Endodermal cell (in vitro differentiated cells): ENCODE measurements around the gene HSPA9. TPM values are rescaled to one million over a fixed set of nuclear protein-coding genes. Genes with fewer than 3 reads are reported as not detected.
A peak's percentile ranks its signal among the peaks of the same experiment; 100 is the strongest.

Experiments used
- DNase-seq: peaks from one replicate; pipeline ENCODE4 v3.0.0-alpha.2; 2017
- H3K27ac ChIP-seq: 2 replicates; pipeline ENCODE4 v1.5.1; 2013; ENCODE audit warnings: mild to moderate bottlenecking, low read depth, low read length, moderate library complexity
- H3K27me3 ChIP-seq: 2 replicates; pipeline ENCODE4 v1.6.1; 2013; ENCODE audit warnings: mild to moderate bottlenecking, low read length, moderate library complexity; ENCODE audit not compliant: insufficient read depth, control insufficient read depth, poor library complexity, severe bottlenecking
- H3K36me3 ChIP-seq: 2 replicates; pipeline ENCODE4 v1.7.0; 2013; ENCODE audit warnings: mild to moderate bottlenecking, low read length, moderate library complexity; ENCODE audit not compliant: control insufficient read depth, insufficient read depth
- H3K4me1 ChIP-seq: one replicate; pipeline ENCODE4 v1.7.0; 2013; ENCODE audit warnings: low read length; ENCODE audit not compliant: control insufficient read depth, insufficient read depth
- H3K4me3 ChIP-seq: 2 replicates; pipeline ENCODE4 v1.5.1; 2013; ENCODE audit warnings: mild to moderate bottlenecking, low read length, moderate library complexity
- H3K9ac ChIP-seq: 2 replicates; pipeline ENCODE4 v1.6.1; 2013; ENCODE audit warnings: mild to moderate bottlenecking, low read length, moderate library complexity; ENCODE audit not compliant: poor library complexity, severe bottlenecking; ENCODE audit errors: extremely low read depth
- H3K9me3 ChIP-seq: 2 replicates; pipeline ENCODE4 v1.6.1; 2013; ENCODE audit warnings: mild to moderate bottlenecking, low read length, moderate library complexity; ENCODE audit not compliant: control insufficient read depth
- H3K27ac Mint-ChIP-seq: 2 replicates; pipeline ENCODE4 v1.8.0; 2020; ENCODE audit warnings: mixed read lengths
- H3K27me3 Mint-ChIP-seq: 2 replicates; pipeline ENCODE4 v1.8.0; 2021; ENCODE audit warnings: mild to moderate bottlenecking, mixed read lengths; ENCODE audit not compliant: insufficient read depth
- H3K36me3 Mint-ChIP-seq: 2 replicates; pipeline ENCODE4 v1.8.0; 2020; ENCODE audit warnings: low read depth, mixed read lengths
- H3K4me1 Mint-ChIP-seq: 2 replicates; pipeline ENCODE4 v1.8.0; 2020; ENCODE audit warnings: mixed read lengths
- H3K4me3 Mint-ChIP-seq: 2 replicates; pipeline ENCODE4 v1.8.0; 2020; ENCODE audit warnings: mild to moderate bottlenecking, moderate library complexity, mixed read lengths
- H3K9me3 Mint-ChIP-seq: 2 replicates; pipeline ENCODE4 v1.8.0; 2020; ENCODE audit warnings: mild to moderate bottlenecking, mixed read lengths
- CTCF ChIP-seq: fragments of 200-600 bp; sonication (generic); conservative IDR thresholded peaks from 2 replicates; pipeline ENCODE4 v1.5.0; 2021; ENCODE audit warnings: antibody characterized with exemption, mild to moderate bottlenecking
- WGBS, 2 experiments: methylation state at CpG; one replicate each; pipeline versions ENCODE4 v1.1.5 to v1.1.7; 2013; ENCODE audit warnings: missing lambda C conversion rate in 2 of 2, mixed read lengths in 1 of 2; ENCODE audit not compliant: insufficient coverage in 1 of 2, insufficient read length in 1 of 2; 5-methylcytosine and 5-hydroxymethylcytosine counted together
- total RNA-seq, 2 donors: library from RNA; stranded (reverse); fragmentation: NEBNext Ultra II Directional in 1 of 2; extraction: Animal tissue kit (Norgen Biotek cat#: 25700) in 1 of 2; gene quantifications; 2 replicates in 1 of 2; 3 replicates in 1 of 2; pipeline ENCODE4 v1.2.1, GENCODE V29; 2021

Gene HSPA9
- total RNA-seq, 2 donors from 2014 or later: 201 to 212 TPM

- H3K27ac ChIP-seq: no peak overlapping the region
- TF ChIP-seq CTCF: no peak
- Mint-ChIP-seq H3K4me1 (peaks cover 2% of the 10 kb centered on the region), H3K36me3 (peaks cover 82% of the 10 kb centered on the region), H3K27ac (no peak overlapping the region), H3K27me3 (no peaks in the 10 kb centered on the region), H3K9me3 (no peaks in the 10 kb centered on the region), H3K4me3 (no peak overlapping the region)
- no peaks in the 10 kb centered on the region for H3K27me3 ChIP-seq
- 91 to 94% methylated on average over 9 of the region's 9 CpGs for WGBS, 2 experiments
- no peak overlapping the region for H3K4me3 ChIP-seq
- H3K9ac ChIP-seq: no peak overlapping the region
- DNase-seq: no peak
- H3K9me3 ChIP-seq: no peaks in the 10 kb centered on the region
- no peaks in the 10 kb centered on the region for H3K4me1 ChIP-seq
- peaks cover 90% of the 10 kb centered on the region for H3K36me3 ChIP-seq
Measured at GRCh38 chr5:138564242-138564641, 11.0 kb downstream of the HSPA9 start.

- Mint-ChIP-seq H3K27me3 (no peaks in the 10 kb centered on the region), H3K4me3 (no peak overlapping the region), H3K9me3 (no peaks in the 10 kb centered on the region), H3K27ac (peak overlapping the region; percentile 35), H3K4me1 (peaks cover under 1% of the 10 kb centered on the region), H3K36me3 (peaks cover 82% of the 10 kb centered on the region)
- Histone ChIP-seq H3K4me1 (no peaks in the 10 kb centered on the region), H3K9me3 (no peaks in the 10 kb centered on the region), H3K4me3 (no peak overlapping the region), H3K27me3 (no peaks in the 10 kb centered on the region), H3K27ac (no peak overlapping the region), H3K9ac (no peak overlapping the region), H3K36me3 (peaks cover 90% of the 10 kb centered on the region)
- DNase-seq: no peak
- no peak for TF ChIP-seq CTCF
- WGBS, 2 experiments: 91 to 95% methylated on average over 2 to 3 of the region's 3 CpGs
Measured at GRCh38 chr5:138563340-138564118, 11.7 kb downstream of the HSPA9 start.

GRCh38 chr5:138560971-138561370 lies 14.2 kb downstream of the HSPA9 start:
- H3K27me3 ChIP-seq: no peaks in the 10 kb centered on the region
- H3K27ac ChIP-seq: no peak overlapping the region
- Mint-ChIP-seq H3K27me3 (no peaks in the 10 kb centered on the region), H3K27ac (no peak overlapping the region), H3K9me3 (no peaks in the 10 kb centered on the region), H3K4me3 (no peak overlapping the region), H3K4me1 (no peaks in the 10 kb centered on the region), H3K36me3 (peaks cover 83% of the 10 kb centered on the region)
- no peak for DNase-seq
- no peak for TF ChIP-seq CTCF
- H3K9ac ChIP-seq: no peak overlapping the region
- H3K4me3 ChIP-seq: no peak overlapping the region
- no peaks in the 10 kb centered on the region for H3K4me1 ChIP-seq
- H3K36me3 ChIP-seq: peaks cover 91% of the 10 kb centered on the region
- no peaks in the 10 kb centered on the region for H3K9me3 ChIP-seq
- WGBS, 2 experiments: 99 to 100% methylated on average over 3 to 6 of the region's 6 CpGs
